ENCODE results near the gene TMED10. TPM values are rescaled to one million over a fixed set of nuclear protein-coding genes. Genes with fewer than 3 reads are reported as not detected.

Gene TMED10
- total and polyA plus RNA-seq, 2 of the 13 experiments (the other 11 are each of a cell fraction or from before 2014, with no cell fraction given) = 311 to 377 TPM

DNA sequence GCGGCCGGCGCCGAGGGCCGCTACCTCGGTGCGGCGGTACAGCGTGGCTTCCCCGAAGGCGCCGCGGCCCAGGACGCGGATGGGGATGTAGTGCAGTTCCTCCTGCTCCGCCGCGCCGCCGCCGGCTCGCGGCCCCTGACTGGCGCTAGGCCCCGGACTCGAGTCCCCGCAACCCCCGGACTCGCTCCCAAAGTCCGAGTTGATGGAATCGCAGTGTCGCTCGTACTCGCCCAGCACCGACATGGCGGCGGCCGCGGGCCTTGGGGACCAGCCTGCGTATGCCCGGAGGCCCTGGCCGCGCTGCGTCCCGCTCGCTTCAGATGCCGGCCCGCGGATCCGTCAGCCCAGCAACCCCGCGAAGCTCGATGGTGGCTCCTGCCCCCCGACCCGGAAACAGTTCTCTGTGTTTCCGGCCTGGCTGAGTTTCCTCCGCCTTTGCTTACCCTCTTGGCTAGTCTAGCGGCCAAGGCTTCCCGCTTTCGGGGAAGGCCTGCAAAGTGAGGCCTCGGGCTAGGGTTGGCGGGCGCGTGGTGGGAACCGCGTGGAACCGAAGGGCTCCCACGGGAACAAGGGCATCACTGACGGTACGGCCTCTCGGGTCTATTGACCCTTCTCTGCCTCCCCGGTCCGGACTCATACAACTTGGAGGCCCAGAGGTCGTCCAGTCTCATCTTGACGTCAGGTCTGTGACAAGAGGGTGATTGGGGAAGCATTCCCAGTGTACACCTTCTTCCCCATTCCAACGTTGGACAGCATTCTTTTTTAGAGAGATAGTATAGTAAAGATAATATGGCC is 49.5 kb downstream of the TMED10 start, which contains the start of gene NEK9 (continued):
- TF ChIP-seq ZFP90 (CRISPR knock-in tag; IDR thresholded peaks at IDR 0.05; ENCODE audit: borderline replicate concordance) (peak; percentile 95), HIVEP1 (CRISPR knock-in tag; IDR thresholded peaks at IDR 0.05) (peak; percentile 69; the same call in 1 of the 2 replicates), ZNF546 (CRISPR knock-in tag; conservative IDR thresholded peaks at IDR 0.05) (peak; percentile 89; the same call in 1 of the 2 replicates), NFKB2 (CRISPR knock-in tag; IDR thresholded peaks at IDR 0.05; ENCODE audit: borderline replicate concordance) (peak; percentile 94; the same call in 1 of the 2 replicates), ZNF335 (CRISPR knock-in tag; IDR thresholded peaks at IDR 0.05) (peak; percentile 71), JUN (CRISPR knock-in tag; IDR thresholded peaks at IDR 0.05) (no peak; the same call in 1 of the 2 replicates), ZNF17 (CRISPR knock-in tag; IDR thresholded peaks at IDR 0.05) (no peak), SRF (IDR thresholded peaks at IDR 0.05; ENCODE audit: low read depth, low read length) (no peak), ADNP (CRISPR knock-in tag; IDR thresholded peaks at IDR 0.05) (no peak), SYNCRIP (IDR thresholded peaks at IDR 0.05; ENCODE audit: insufficient read depth, low read depth, low read length) (no peak), PAF1 (CRISPR knock-in tag; IDR thresholded peaks at IDR 0.05) (no peak), ZIK1 (CRISPR knock-in tag; IDR thresholded peaks at IDR 0.05; ENCODE audit: borderline replicate concordance, low read depth) (peak; percentile 87), MYNN (CRISPR knock-in tag; IDR thresholded peaks at IDR 0.05; ENCODE audit: low read depth) (peak; percentile 92; the same call in 1 of the 2 replicates), HNRNPL (IDR thresholded peaks at IDR 0.05; ENCODE audit: low read depth, low read length) (0 out of 2 replicates have a peak, but pooled peaks have one; percentile 35), SKI (IDR thresholded peaks at IDR 0.05; ENCODE audit: partially characterized antibody) (peak; percentile 9), FOXP1 (IDR thresholded peaks at IDR 0.05) (no peak), FOXP1 (CRISPR knock-in tag; IDR thresholded peaks at IDR 0.05) (no peak)
- TF ChIP-seq, protein P1, sequence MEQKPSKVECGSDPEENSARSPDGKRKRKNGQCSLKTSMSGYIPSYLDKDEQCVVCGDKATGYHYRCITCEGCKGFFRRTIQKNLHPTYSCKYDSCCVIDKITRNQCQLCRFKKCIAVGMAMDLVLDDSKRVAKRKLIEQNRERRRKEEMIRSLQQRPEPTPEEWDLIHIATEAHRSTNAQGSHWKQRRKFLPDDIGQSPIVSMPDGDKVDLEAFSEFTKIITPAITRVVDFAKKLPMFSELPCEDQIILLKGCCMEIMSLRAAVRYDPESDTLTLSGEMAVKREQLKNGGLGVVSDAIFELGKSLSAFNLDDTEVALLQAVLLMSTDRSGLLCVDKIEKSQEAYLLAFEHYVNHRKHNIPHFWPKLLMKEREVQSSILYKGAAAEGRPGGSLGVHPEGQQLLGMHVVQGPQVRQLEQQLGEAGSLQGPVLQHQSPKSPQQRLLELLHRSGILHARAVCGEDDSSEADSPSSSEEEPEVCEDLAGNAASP (CRISPR knock-in tag; IDR thresholded peaks at IDR 0.05; ENCODE audit: borderline replicate concordance) = peak; percentile 42; the same call in 1 of the 2 replicates
- TF ChIP-seq, protein P2, sequence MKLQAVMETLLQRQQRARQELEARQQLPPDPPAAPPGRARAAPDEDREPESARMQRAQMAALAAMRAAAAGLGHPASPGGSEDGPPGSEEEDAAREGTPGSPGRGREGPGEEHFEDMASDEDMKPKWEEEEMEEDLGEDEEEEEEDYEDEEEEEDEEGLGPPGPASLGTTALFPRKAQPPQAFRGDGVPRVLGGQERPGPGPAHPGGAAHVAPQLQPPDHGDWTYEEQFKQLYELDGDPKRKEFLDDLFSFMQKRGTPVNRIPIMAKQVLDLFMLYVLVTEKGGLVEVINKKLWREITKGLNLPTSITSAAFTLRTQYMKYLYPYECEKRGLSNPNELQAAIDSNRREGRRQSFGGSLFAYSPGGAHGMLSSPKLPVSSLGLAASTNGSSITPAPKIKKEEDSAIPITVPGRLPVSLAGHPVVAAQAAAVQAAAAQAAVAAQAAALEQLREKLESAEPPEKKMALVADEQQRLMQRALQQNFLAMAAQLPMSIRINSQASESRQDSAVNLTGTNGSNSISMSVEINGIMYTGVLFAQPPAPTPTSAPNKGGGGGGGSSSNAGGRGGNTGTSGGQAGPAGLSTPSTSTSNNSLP (IDR thresholded peaks at IDR 0.05; ENCODE audit: low read depth, low read length) = no peak
- TF ChIP-seq, protein P3, sequence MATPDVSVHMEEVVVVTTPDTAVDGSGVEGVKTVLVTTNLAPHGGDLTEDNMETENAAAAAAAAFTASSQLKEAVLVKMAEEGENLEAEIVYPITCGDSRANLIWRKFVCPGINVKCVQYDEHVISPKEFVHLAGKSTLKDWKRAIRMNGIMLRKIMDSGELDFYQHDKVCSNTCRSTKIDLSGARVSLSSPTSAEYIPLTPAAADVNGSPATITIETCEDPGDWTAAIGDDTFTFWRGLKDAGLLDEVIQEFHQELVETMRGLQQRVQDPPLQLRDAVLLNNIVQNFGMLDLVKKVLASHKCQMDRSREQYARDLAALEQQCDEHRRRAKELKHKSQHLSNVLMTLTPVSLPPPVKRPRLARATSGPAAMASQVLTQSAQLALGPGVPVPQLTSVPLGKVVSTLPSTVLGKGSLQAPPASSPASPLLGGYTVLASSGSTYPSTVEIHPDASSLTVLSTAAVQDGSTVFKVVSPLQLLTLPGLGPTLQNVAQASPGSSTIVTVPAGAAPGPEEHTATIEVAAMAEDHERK (CRISPR knock-in tag; IDR thresholded peaks at IDR 0.05; ENCODE audit: low read depth) = no peak
- TF ChIP-seq, protein P4, sequence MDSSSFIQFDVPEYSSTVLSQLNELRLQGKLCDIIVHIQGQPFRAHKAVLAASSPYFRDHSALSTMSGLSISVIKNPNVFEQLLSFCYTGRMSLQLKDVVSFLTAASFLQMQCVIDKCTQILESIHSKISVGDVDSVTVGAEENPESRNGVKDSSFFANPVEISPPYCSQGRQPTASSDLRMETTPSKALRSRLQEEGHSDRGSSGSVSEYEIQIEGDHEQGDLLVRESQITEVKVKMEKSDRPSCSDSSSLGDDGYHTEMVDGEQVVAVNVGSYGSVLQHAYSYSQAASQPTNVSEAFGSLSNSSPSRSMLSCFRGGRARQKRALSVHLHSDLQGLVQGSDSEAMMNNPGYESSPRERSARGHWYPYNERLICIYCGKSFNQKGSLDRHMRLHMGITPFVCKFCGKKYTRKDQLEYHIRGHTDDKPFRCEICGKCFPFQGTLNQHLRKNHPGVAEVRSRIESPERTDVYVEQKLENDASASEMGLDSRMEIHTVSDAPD (CRISPR knock-in tag; IDR thresholded peaks at IDR 0.05) = no peak
- TF ChIP-seq, protein P5, sequence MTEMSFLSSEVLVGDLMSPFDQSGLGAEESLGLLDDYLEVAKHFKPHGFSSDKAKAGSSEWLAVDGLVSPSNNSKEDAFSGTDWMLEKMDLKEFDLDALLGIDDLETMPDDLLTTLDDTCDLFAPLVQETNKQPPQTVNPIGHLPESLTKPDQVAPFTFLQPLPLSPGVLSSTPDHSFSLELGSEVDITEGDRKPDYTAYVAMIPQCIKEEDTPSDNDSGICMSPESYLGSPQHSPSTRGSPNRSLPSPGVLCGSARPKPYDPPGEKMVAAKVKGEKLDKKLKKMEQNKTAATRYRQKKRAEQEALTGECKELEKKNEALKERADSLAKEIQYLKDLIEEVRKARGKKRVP (CRISPR knock-in tag; IDR thresholded peaks at IDR 0.05) = no peak; a peak in 1 of 4 replicates
